HUES48 (cell line): ENCODE data around the gene FSTL4.

Source experiments
- H3K27ac ChIP-seq: one replicate; pipeline ENCODE4 v1.7.0; 2013; ENCODE audit warnings: low read depth, low read length, inconsistent platforms
- H3K27me3 ChIP-seq: 2 replicates; pipeline ENCODE4 v1.6.1; 2013; ENCODE audit warnings: mild to moderate bottlenecking, low read length; ENCODE audit not compliant: control insufficient read depth, insufficient read depth
- H3K36me3 ChIP-seq: 2 replicates; pipeline ENCODE4 v1.6.1; 2013; ENCODE audit warnings: low read length; ENCODE audit not compliant: control insufficient read depth, insufficient read depth
- H3K4me1 ChIP-seq: 2 replicates; pipeline ENCODE4 v1.6.1; 2013; ENCODE audit warnings: mild to moderate bottlenecking, low read length; ENCODE audit not compliant: control insufficient read depth, insufficient read depth
- H3K4me3 ChIP-seq: 2 replicates; pipeline ENCODE4 v1.5.1; 2013; ENCODE audit warnings: mild to moderate bottlenecking, low read depth, low read length
- H3K9ac ChIP-seq: 2 replicates; pipeline ENCODE4 v1.6.1; 2013; ENCODE audit warnings: mild to moderate bottlenecking, low read depth, low read length, moderate library complexity
- H3K9me3 ChIP-seq: 2 replicates; pipeline ENCODE4 v1.6.1; 2013; ENCODE audit warnings: low read length; ENCODE audit not compliant: control insufficient read depth, insufficient read depth

Gene FSTL4

DNA sequence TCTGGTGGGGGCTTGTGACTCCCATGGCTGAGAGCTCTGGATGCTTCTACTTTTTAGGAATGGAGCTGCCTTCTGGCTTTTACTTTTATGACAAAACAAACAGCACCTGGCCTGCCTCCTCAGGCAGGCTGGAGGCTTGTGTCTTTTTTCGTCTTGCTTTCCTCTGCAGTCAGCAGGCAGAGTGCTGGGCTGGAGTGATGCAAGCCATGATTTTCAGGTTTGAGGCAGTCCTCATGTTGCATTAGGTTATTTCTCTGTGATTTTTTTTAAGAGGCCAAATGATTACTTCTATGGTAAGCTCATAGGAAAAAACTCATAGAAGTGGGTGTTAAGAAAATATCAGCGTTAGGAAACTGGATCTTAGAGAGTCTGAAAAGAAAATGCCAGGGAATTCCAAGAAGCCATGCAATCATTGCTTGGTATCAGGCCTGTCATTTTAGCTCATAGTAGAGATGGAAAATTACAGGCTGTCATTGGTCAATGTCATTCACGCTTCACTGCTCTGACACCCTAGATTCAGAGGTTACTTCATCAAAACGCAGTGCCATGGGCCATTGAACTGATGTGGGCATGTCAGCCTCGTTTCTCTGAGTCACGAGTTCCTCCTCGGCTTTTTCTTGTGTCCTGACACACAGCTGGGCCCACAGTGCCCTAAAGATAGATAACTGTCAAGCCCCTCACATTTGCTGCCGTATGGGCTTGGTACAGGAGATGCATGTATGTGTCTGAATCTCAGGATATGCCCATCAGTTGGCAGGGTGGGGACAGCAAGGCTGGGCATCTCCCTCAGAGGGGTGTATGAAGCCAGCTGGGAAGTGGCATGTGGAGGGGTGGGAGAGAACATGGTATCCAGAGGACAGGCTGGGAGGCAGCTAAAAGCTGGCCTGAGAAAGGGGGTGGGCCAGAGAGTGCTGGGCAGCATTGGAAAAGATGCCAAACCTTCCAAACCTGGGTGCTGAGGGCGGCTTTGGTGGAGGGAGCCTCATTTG, 408.7 kb downstream of the FSTL4 start:
- Histone ChIP-seq H3K4me3 (no peak overlapping the region), H3K27me3 (no peaks in the 10 kb centered on the region), H3K36me3 (no peaks in the 10 kb centered on the region), H3K4me1 (no peaks in the 10 kb centered on the region), H3K9me3 (no peaks in the 10 kb centered on the region), H3K9ac (no peak overlapping the region), H3K27ac (no peak overlapping the region)

DNA sequence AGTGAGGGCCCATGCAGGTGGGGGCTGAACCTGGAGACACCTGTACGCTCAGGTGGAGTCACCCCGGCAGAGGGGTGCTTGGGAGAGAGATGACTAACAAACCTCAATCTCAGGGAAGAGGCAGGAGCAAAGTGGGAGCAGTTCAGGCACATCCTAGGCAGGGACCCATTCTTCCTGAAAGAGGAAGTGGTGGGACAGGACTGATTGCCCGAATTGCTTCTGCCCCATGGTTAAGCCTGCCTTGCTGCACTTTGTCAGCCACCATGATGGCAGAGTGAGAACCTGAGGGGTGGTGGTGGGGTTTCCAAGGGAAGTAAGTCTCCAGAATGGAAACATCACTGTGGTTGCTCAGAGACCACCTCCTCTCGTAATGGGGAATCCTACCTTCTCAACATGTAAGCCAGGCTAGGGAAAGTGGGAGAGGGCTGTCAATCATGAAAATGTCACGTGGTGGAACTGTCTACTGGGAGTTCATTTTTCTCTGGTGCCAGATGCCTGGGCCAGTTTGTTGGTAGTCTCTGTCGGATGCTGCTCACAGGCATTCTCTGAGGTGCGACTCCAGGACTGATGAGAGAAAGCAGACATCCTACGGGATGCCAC, 410.2 kb downstream of the FSTL4 start:
- H3K36me3 ChIP-seq = no peaks in the 10 kb centered on the region
- no peak overlapping the region for H3K4me3 ChIP-seq
- no peak overlapping the region for H3K27ac ChIP-seq
- H3K27me3 ChIP-seq = no peaks in the 10 kb centered on the region
- H3K4me1 ChIP-seq = no peaks in the 10 kb centered on the region
- no peak overlapping the region for H3K9ac ChIP-seq
- H3K9me3 ChIP-seq = no peaks in the 10 kb centered on the region

DNA sequence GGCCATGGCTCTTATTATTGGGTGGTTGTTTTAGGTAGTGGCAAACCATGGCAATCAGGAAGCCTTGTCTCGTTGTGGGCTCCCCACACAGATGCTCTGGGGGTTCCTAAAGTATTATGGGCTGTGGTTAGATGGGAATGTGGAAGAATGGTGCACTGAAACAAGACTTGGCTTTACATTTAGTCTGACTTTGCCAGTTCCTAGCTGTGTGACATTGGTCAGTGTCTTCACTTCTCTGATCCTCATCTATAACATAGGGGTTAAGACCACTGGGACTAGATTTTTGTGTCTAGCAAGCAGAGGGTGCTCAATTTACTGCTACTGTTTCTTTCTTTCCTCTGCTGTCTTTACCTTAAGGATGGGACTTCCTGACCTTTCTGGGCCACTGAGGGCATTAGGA, 411.0 kb downstream of the FSTL4 start:
- Histone ChIP-seq H3K27ac (no peak overlapping the region), H3K36me3 (no peaks in the 10 kb centered on the region), H3K27me3 (no peaks in the 10 kb centered on the region), H3K9ac (no peak overlapping the region), H3K9me3 (no peaks in the 10 kb centered on the region), H3K4me1 (0 out of 2 replicates have a peak, but pooled peaks cover 6% of the 10 kb centered on the region), H3K4me3 (no peak overlapping the region)

DNA sequence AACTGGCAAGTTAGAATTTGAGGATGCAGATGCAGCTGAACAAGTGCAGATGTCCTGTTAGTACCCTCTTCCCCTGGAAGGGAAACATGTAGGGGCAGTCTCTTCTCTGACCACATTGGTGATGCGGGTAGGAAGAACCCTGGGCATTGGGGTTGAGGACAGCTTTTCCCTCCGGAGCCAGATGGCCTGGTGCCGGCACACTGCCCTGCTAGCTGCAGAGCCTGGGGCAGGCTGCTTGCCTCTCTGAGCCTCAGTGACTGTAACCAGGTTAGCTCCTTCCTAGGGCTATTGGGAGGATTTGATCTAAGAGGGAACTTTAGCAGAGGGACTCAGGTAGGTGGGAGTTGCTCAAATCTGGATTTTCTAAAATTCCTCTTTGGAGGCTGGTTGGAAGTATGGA, 412.1 kb downstream of the FSTL4 start:
- Histone ChIP-seq H3K9ac (no peak overlapping the region), H3K4me3 (no peak overlapping the region), H3K4me1 (0 out of 2 replicates have a peak, but pooled peaks cover 6% of the 10 kb centered on the region), H3K9me3 (no peaks in the 10 kb centered on the region), H3K27me3 (no peaks in the 10 kb centered on the region), H3K36me3 (no peaks in the 10 kb centered on the region), H3K27ac (no peak overlapping the region)

DNA sequence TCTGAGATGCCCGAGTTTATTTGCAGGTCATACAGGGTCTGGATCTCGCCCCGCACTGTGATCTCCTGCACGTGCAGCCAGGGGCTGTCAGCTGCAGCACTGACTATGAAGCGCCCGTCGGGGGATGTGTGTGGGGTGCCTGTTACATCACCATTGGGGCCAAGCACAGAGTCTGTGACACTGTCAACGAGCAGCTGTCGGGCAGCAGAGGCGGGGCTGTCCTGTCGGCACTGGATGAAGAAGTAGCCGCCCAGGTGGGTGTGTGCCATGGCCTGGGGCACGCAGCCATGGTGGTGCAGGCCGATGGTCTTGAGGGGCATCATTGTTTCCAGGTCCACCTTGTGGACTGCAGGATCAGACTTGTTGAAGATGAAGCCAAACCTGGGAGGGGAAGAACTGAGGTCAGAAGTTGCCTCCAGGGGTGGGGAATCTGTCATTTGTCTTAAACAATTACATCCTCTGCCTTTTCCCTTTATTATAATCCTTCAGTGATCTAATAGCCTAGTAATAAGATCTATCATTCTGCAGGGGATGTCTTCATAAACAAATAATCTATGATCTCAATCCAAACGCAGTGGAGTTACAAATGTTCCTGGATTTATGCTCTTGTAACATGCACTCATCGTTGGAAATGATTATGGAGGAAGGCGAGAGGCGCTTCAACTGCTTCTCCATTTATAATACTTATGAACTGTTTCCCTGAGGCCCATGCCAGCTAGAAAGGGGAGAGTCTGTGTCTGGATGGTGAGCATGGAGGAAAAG, 412.7 kb downstream of the FSTL4 start:
- H3K27ac ChIP-seq = no peak overlapping the region
- no peak overlapping the region for H3K9ac ChIP-seq
- no peaks in the 10 kb centered on the region for H3K27me3 ChIP-seq
- H3K4me3 ChIP-seq = no peak overlapping the region
- H3K4me1 ChIP-seq = 0 out of 2 replicates have a peak, but pooled peaks cover 6% of the 10 kb centered on the region
- no peaks in the 10 kb centered on the region for H3K9me3 ChIP-seq
- no peaks in the 10 kb centered on the region for H3K36me3 ChIP-seq

DNA sequence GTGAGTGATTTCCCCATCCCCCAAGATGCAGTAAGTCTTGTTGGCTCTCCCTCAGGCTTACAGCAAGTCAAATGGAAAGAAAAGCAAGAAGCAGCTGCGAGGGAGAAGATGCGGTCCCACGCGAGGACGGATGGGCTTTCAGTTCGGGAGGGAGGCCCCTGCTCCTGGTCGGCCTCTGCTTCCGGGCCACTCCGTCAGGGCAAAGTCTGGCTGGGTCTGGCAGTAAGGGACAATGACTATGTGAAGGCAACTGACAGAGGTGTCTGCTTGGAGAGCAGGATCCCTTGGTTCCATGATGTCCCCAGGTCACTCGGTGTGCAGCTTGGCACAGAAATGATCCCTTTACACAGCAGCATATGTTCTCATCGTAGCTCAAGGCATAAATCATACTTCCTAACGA, 413.8 kb downstream of the FSTL4 start:
- H3K27ac ChIP-seq = no peak overlapping the region
- H3K27me3 ChIP-seq = no peaks in the 10 kb centered on the region
- H3K9ac ChIP-seq = no peak overlapping the region
- H3K4me1 ChIP-seq = peaks cover 6% of the 10 kb centered on the region; the same call in 1 of the 2 replicates
- H3K4me3 ChIP-seq = no peak overlapping the region
- no peaks in the 10 kb centered on the region for H3K36me3 ChIP-seq
- no peaks in the 10 kb centered on the region for H3K9me3 ChIP-seq

DNA sequence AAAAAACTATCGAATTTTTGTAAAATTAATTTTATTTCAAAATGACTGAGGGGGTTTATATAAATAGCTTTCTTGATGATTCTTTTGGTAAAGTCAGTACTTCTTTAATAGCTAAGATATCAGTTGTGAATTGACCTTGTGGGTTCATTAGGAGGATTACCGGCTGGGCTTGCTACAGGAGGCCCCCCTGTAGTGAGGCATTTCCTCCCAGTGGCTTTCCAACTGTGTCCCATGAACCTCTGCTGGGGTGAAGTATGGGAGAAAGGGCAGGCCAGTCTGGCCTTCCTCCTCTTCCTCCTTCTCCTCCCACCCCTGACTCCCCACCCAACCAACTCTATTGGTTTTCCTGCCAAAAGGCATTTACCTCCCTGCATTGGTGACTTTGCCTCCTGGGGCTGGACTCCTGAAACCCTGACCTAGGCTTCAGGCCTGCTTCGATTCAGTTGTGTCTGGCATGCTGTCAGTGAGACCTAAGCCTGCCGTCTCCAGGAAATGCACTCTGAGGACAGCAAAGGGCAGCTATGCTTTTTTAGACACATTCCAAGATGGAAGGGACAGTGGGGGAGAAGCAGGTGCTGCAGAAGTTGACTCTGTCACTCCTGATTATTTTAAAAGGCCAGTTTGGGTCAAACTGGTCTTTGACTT, 415.8 kb downstream of the FSTL4 start:
- Histone ChIP-seq H3K27ac (no peak overlapping the region), H3K9me3 (no peaks in the 10 kb centered on the region), H3K4me3 (no peak overlapping the region), H3K4me1 (peaks cover 6% of the 10 kb centered on the region; the same call in 1 of the 2 replicates), H3K27me3 (no peaks in the 10 kb centered on the region), H3K9ac (no peak overlapping the region), H3K36me3 (no peaks in the 10 kb centered on the region)

DNA sequence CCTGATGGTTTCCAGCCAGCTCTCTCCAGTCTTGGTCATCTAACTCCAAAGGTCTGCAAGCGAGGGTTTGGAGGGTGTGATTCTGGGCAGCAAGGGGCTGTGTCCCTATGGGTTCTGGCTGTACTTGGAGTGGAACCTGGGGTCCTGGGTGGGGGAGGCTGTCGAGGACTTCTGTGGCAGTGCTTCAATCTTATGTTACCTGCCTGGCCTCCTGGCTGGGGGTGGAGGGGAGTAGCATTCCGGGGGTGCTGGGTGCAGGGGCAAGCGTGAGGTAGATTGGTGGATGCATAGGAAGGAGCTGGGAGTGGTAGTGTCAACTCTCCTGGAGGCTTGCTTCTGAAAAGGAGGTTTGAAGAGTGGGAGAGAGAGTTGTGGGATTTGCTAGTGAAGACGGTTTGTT, 417.1 kb downstream of the FSTL4 start:
- Histone ChIP-seq H3K36me3 (no peaks in the 10 kb centered on the region), H3K27ac (no peak overlapping the region), H3K4me3 (no peak overlapping the region), H3K9ac (no peak overlapping the region), H3K9me3 (no peaks in the 10 kb centered on the region), H3K4me1 (peaks cover 6% of the 10 kb centered on the region; the same call in 1 of the 2 replicates), H3K27me3 (no peaks in the 10 kb centered on the region)

DNA sequence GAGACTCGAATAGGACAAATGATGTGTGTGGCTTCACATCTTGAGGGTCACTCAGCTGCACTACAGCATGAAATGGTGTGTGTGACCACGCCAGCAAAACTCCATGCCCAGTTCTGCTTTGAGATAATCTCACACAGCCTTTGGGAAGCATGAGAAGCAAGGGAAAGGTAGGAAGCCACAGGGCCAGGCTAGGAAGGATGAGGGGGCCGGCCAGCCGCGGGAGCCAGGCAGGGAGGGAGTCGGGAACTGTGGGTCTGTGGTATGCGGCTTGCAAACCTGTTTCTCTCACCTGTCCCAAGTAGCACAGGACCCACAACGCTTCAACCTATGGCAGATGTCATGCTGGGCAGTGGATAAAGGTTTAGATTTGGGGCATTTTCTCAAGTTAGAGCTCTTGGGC, 418.5 kb downstream of the FSTL4 start:
- H3K36me3 ChIP-seq = no peaks in the 10 kb centered on the region
- H3K27ac ChIP-seq = no peak overlapping the region
- peaks cover 6% of the 10 kb centered on the region; the same call in 1 of the 2 replicates for H3K4me1 ChIP-seq
- H3K4me3 ChIP-seq = no peak overlapping the region
- no peak overlapping the region for H3K9ac ChIP-seq
- H3K27me3 ChIP-seq = no peaks in the 10 kb centered on the region
- H3K9me3 ChIP-seq = no peaks in the 10 kb centered on the region

DNA sequence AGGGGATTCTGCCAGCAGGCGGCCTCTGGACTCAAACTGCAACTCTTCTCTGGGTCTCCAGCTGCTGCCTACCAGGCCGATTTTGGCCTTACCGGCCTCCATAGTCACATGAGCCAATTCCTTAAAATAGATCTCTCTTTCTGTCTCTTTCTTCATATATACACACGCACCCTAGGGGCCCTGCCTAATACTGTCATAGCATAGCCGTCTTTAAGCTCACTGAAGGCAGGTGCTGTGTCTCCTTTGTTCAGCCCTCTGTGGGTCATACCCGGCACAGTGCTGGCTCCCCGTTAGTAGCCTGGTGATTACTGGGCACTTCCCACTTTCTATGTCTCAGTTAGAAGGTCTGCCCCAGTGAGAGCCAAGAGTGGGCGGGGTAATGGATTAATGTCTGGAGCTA, 419.6 kb downstream of the FSTL4 start:
- Histone ChIP-seq H3K4me1 (peaks cover 6% of the 10 kb centered on the region; the same call in 1 of the 2 replicates), H3K9me3 (no peaks in the 10 kb centered on the region), H3K36me3 (no peaks in the 10 kb centered on the region), H3K4me3 (no peak overlapping the region), H3K9ac (no peak overlapping the region), H3K27ac (no peak overlapping the region), H3K27me3 (no peaks in the 10 kb centered on the region)
